GM12874 (cell line): Measurements from ENCODE around the gene ETV6.

ENCODE experiments used
- CTCF ChIP-seq: IDR thresholded peaks from 2 replicates; pipeline ENCODE4 v1.5.1; 2011; ENCODE audit warnings: low read depth, mild to moderate bottlenecking, control low read depth, low read length, moderate library complexity; ENCODE audit not compliant: insufficient read depth

Gene ETV6

DNA sequence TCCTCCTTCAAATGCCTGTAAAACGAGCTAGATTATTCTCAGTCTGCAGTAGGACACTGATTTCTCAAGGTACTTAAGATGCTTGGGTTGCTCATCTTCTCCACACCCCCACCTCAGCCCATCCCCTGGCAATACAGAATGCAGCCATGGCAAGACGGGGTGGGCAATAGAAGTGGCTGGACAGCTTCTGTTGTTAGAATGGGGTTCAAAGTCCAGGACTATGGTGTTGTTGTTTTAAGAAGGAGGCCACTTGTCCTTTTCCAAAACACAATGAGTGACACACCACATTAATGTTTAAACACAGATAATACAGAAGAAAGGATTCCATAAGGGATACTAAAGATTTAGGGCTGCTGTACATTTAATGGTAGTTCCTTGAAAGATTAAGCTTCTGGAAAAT, 232.4 kb downstream of the ETV6 start:
- no peak for TF ChIP-seq CTCF

DNA sequence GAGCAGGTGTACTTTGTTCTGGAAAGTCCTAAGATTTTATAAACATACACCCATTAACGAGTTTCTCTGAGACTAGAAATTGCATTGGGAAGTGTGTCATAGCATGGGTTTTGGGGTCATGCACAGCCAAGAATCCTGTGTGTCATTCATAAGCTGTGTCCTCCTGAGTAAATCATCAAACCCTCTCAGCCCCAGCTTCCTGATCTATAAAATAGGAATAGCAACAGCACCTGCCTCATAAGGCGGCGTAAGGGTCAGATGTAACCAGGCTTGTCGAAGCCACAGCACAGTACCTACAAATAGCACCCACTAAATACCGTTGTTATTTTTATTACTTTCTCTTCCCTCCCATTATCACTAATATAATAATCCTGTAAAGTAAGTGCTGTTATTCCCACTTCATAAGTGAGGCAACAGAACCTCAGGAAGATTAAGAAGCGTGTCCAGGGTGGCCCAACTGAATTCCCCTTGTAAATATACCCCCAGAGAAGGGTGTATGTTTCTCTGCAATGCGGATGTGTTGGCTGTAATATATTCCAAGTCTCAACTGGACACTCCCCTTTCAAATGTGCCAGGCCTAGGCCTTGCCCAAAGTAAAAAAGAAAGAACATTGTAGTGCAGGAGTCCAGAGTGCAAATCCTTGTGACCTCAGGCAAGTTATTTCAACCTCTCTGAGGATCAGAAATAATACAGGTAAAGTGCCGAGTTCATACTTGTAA, 233.0 kb downstream of the ETV6 start:
- no peak for TF ChIP-seq CTCF

DNA sequence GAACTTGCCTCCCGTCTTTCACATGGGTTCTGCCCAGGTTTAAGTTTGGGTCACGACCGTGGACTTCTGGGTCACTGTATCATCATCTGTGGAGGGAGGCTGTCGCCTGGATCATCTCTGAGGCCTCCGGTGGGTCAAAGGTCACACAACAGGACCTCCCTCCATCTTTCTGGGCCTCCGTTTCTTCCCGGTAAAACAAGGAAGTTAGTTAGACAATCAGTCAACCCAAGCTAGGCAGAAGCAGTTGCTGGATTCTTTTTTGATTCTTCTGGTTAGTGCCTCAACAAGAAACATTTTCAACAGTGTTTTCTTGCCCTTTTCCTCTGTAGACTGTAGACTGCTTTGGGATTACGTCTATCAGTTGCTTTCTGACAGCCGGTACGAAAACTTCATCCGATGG, 234.6 kb downstream of the ETV6 start:
- no peak for TF ChIP-seq CTCF

- no peak for TF ChIP-seq CTCF
Measured at GRCh38 chr12:11884706-11885105, 235.2 kb downstream of the ETV6 start.

- TF ChIP-seq CTCF = no peak
Measured at GRCh38 chr12:11885261-11886038, 236.0 kb downstream of the ETV6 start.

- TF ChIP-seq CTCF = no peak
Measured at GRCh38 chr12:11886339-11886738, 236.9 kb downstream of the ETV6 start.

DNA sequence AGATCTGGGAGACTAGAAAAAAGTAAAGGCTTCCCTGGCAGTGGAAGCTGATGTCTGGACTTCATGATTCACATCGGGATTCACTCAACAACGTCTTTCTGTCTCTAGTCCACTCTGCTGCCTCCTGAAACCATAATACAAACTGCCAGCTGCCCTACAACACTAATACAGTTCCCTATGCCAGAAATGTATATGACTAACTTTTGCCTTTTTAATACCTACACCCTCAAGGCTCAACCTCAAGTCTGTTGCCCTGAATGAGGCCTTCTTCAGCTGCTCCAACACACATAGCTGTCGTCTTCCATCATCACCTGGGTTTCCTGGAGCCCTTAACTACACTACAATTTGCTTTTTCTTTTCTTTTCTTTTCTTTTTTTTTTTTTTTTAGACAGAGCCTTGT, 238.6 kb downstream of the ETV6 start:
- no peak for TF ChIP-seq CTCF
